Motor neuron (in vitro differentiated cells): Measurements from ENCODE around the gene NDE1. TPM values are rescaled to one million over a fixed set of nuclear protein-coding genes. Genes with fewer than 3 reads are reported as not detected.

ENCODE experiments used
- ATAC-seq, 8 experiments: fragments of 200-7000 bp; cut with Tn5 transposase; replicated peaks in 6 of 8; 2 replicates each; pipeline ENCODE4 v1.8.0; 2021; ENCODE audit warnings: mild to moderate bottlenecking in 8 of 8, moderate library complexity in 8 of 8
- H3K27ac ChIP-seq, 2 donors: fragments of 250-450 bp; sonication (Bioruptor Pico); 2 replicates each; pipeline ENCODE4 v1.9.0; 2021; ENCODE audit warnings: antibody characterized with exemption in 2 of 2, mild to moderate bottlenecking in 2 of 2, moderate library complexity in 1 of 2
- H3K4me1 ChIP-seq, 2 donors: fragments of 250-450 bp; sonication (Bioruptor Pico); replicated peaks in 1 of 2; 2 replicates each; pipeline ENCODE4 v1.6.1; 2021; ENCODE audit warnings: antibody characterized with exemption in 2 of 2, mild to moderate bottlenecking in 2 of 2, moderate library complexity in 1 of 2
- H3K4me3 ChIP-seq, 5 donors: fragments of 250-450 bp; sonication (Bioruptor Pico); 2 replicates each; pipeline ENCODE4 v1.9.0; 2021; ENCODE audit warnings: antibody characterized with exemption in 5 of 5, mild to moderate bottlenecking in 5 of 5, moderate library complexity in 4 of 5
- WGBS, 10 experiments: fragments of 450-650 bp; shearing (Covaris generic); methylation state at CpG; one replicate each; pipeline ENCODE4 v1.0.0; 2022; 5-methylcytosine and 5-hydroxymethylcytosine counted together
- in situ Hi-C, 9 experiments: fragments of 400-800 bp; cut with MboI; loops; one replicate each; pipeline ENCODE4 v1.15.0; 2021; ENCODE audit warnings: low sequenced_read_pairs in 9 of 9, low pct_unique_long_range_greater_than_20kb in 2 of 9; ENCODE audit not compliant: unreplicated experiment in 9 of 9
- total RNA-seq, 8 experiments: library from RNA; unstranded; fragments of 300-600 nt; gene quantifications; 2 replicates each; pipeline versions ENCODE4 v1.2.3 to v1.2.4, GENCODE V29; 2022

Gene NDE1
- total RNA-seq, 8 experiments from 2014 or later, result 7.5 to 36.3 (median 14.4) TPM

- WGBS, 10 experiments, result 48 to 100% (median 90%) methylated on average over 1 to 8 of the region's 8 CpGs
- no peak for ATAC-seq
- Histone ChIP-seq H3K4me3 (no peak overlapping the region), H3K4me1 (no peaks in the 10 kb centered on the region), H3K27ac (no peak overlapping the region)
- in situ Hi-C loops, result loop anchor here in 2 of 9 experiments (25.0 kb wide), 2 partner anchors 93 to 382 kb away; partner anchors contain the start of gene NDE1 (in 1 of the 2)
Measured at GRCh38 chr16:15754821-15755534, 104.9 kb downstream of the NDE1 start.

- in situ Hi-C loops, result loop anchor here in 2 of 9 experiments (25.0 kb wide), 2 partner anchors 95 to 380 kb away; partner anchors contain the start of gene NDE1 (in 1 of the 2)
- 87 to 100% (median 95%) methylated on average over 2 to 6 of the region's 10 CpGs; no CpG with 5 or more reads in 2 of the 10 experiments for WGBS, 10 experiments
- H3K4me1 ChIP-seq, result no peaks in the 10 kb centered on the region
- no peak overlapping the region for H3K4me3 ChIP-seq
- no peak overlapping the region for H3K27ac ChIP-seq
- ATAC-seq, result no peak
Measured at GRCh38 chr16:15757077-15757386, 107.0 kb downstream of the NDE1 start.

- Histone ChIP-seq H3K4me3 (no peak overlapping the region), H3K27ac (no peak overlapping the region), H3K4me1 (no peaks in the 10 kb centered on the region)
- in situ Hi-C loops, result loop anchor here in 2 of 9 experiments (25.0 kb wide), 2 partner anchors 95 to 380 kb away; partner anchors contain the start of gene NDE1 (in 1 of the 2)
- ATAC-seq, result no peak
- WGBS, 10 experiments, result 57 to 96% (median 90%) methylated on average over 2 to 7 of the region's 23 CpGs; no CpG with 5 or more reads in 5 of the 10 experiments
Measured at GRCh38 chr16:15757630-15758251, 107.7 kb downstream of the NDE1 start.

GRCh38 chr16:15759070-15759469, 109.0 kb downstream of the NDE1 start:
- WGBS, 10 experiments, result 60 to 100% (median 100%) methylated on average over 1 to 3 of the region's 4 CpGs; no CpG with 5 or more reads in 5 of the 10 experiments
- in situ Hi-C loops, result loop anchor here in 2 of 9 experiments (25.0 kb wide), 2 partner anchors 97 to 378 kb away; partner anchors contain the start of gene NDE1 (in 1 of the 2)
- Histone ChIP-seq H3K27ac (no peak overlapping the region), H3K4me1 (no peaks in the 10 kb centered on the region), H3K4me3 (no peak overlapping the region)
- ATAC-seq, result no peak

- H3K4me3 ChIP-seq, result no peak overlapping the region
- H3K27ac ChIP-seq, result no peak overlapping the region
- 33 to 89% (median 70%) methylated on average over 1 of the region's 1 CpG; no CpG with 5 or more reads in 1 of the 10 experiments for WGBS, 10 experiments
- H3K4me1 ChIP-seq, result no peaks in the 10 kb centered on the region
- in situ Hi-C loops, result loop anchor here in 2 of 9 experiments (25.0 kb wide), 2 partner anchors 98 to 377 kb away; partner anchors contain the start of gene NDE1 (in 1 of the 2)
- ATAC-seq, result no peak
Measured at GRCh38 chr16:15760129-15760528, 110.1 kb downstream of the NDE1 start.

- in situ Hi-C loops, result loop anchor here in 2 of 9 experiments (25.0 kb wide), 2 partner anchors 102 to 373 kb away; partner anchors contain the start of gene NDE1 (in 1 of the 2)
- Histone ChIP-seq H3K4me1 (no peaks in the 10 kb centered on the region), H3K4me3 (no peak overlapping the region), H3K27ac (no peak overlapping the region)
- ATAC-seq, result no peak
- 0 to 69% (median 33%) methylated on average over 1 to 2 of the region's 2 CpGs; no CpG with 5 or more reads in 3 of the 10 experiments for WGBS, 10 experiments
Measured at GRCh38 chr16:15764112-15764511, 114.1 kb downstream of the NDE1 start.

- in situ Hi-C loops, result loop anchor here in 2 of 9 experiments (25.0 kb wide), 2 partner anchors 103 to 372 kb away; partner anchors contain the start of gene NDE1 (in 1 of the 2)
- 19 to 84% (median 61%) methylated on average over 1 to 4 of the region's 4 CpGs for WGBS, 10 experiments
Measured at GRCh38 chr16:15765116-15765515, 115.1 kb downstream of the NDE1 start.

GRCh38 chr16:15765880-15766279, 115.8 kb downstream of the NDE1 start:
- in situ Hi-C loops, result loop anchor here in 2 of 9 experiments (25.0 kb wide), 2 partner anchors 104 to 371 kb away; partner anchors contain the start of gene NDE1 (in 1 of the 2)
- Histone ChIP-seq H3K4me3 (no peak overlapping the region), H3K27ac (no peak overlapping the region), H3K4me1 (no peaks in the 10 kb centered on the region)
- peak; percentile 33 to 90 (median 66) for ATAC-seq
- 0 to 100% (median 15%) methylated on average over 1 to 2 of the region's 3 CpGs; no CpG with 5 or more reads in 6 of the 10 experiments for WGBS, 10 experiments

More at GRCh38 chr16:15765116-15765515, 115.1 kb downstream of the NDE1 start:
- H3K4me1 ChIP-seq, result no peaks in the 10 kb centered on the region
- H3K4me3 ChIP-seq, result no peak overlapping the region
- H3K27ac ChIP-seq, result no peak overlapping the region
- ATAC-seq, result no peak

GRCh38 chr16:15766918-15767317, 116.9 kb downstream of the NDE1 start:
- in situ Hi-C loops, result loop anchor here in 2 of 9 experiments (25.0 kb wide), 2 partner anchors 105 to 370 kb away; partner anchors contain the start of gene NDE1 (in 1 of the 2)
- no peak overlapping the region for H3K27ac ChIP-seq
- 0 to 100% (median 84%) methylated on average over 1 to 5 of the region's 5 CpGs for WGBS, 10 experiments
- H3K4me1 ChIP-seq, result no peaks in the 10 kb centered on the region
- ATAC-seq, result no peak
- no peak overlapping the region for H3K4me3 ChIP-seq

GRCh38 chr16:15768201-15768600, 118.2 kb downstream of the NDE1 start:
- no peak for ATAC-seq
- Histone ChIP-seq H3K27ac (no peak overlapping the region), H3K4me3 (no peak overlapping the region), H3K4me1 (no peaks in the 10 kb centered on the region)
- in situ Hi-C loops, result loop anchor here in 2 of 9 experiments (25.0 kb wide), 2 partner anchors 106 to 369 kb away; partner anchors contain the start of gene NDE1 (in 1 of the 2)
- 89 to 100% (median 98%) methylated on average over 1 to 4 of the region's 4 CpGs; no CpG with 5 or more reads in 4 of the 10 experiments for WGBS, 10 experiments

GRCh38 chr16:15769239-15769638, 119.2 kb downstream of the NDE1 start:
- in situ Hi-C loops, result loop anchor here in 2 of 9 experiments (25.0 kb wide), 2 partner anchors 107 to 368 kb away; partner anchors contain the start of gene NDE1 (in 1 of the 2)
- ATAC-seq, result no peak
- Histone ChIP-seq H3K27ac (no peak overlapping the region), H3K4me3 (no peak overlapping the region), H3K4me1 (no peaks in the 10 kb centered on the region)
- WGBS, 10 experiments, result 80 to 100% (median 96%) methylated on average over 1 to 2 of the region's 8 CpGs; no CpG with 5 or more reads in 6 of the 10 experiments

GRCh38 chr16:15770107-15770506, 120.1 kb downstream of the NDE1 start:
- in situ Hi-C loops, result loop anchor here in 2 of 9 experiments (25.0 kb wide), 2 partner anchors 108 to 367 kb away; partner anchors contain the start of gene NDE1 (in 1 of the 2)
- Histone ChIP-seq H3K27ac (no peak overlapping the region), H3K4me1 (no peaks in the 10 kb centered on the region), H3K4me3 (no peak overlapping the region)
- WGBS, 10 experiments, result 39 to 100% (median 70%) methylated on average over 1 to 6 of the region's 7 CpGs; no CpG with 5 or more reads in 3 of the 10 experiments
- ATAC-seq, result no peak
